ENCODE results near the gene ALDH4A1. TPM values are rescaled to one million over a fixed set of nuclear protein-coding genes. Genes with fewer than 3 reads are reported as not detected.

The ALDH4A1 gene
- total and polyA plus RNA-seq, 2 experiments from 2014 or later, result 11.3 to 33.8 TPM

DNA sequence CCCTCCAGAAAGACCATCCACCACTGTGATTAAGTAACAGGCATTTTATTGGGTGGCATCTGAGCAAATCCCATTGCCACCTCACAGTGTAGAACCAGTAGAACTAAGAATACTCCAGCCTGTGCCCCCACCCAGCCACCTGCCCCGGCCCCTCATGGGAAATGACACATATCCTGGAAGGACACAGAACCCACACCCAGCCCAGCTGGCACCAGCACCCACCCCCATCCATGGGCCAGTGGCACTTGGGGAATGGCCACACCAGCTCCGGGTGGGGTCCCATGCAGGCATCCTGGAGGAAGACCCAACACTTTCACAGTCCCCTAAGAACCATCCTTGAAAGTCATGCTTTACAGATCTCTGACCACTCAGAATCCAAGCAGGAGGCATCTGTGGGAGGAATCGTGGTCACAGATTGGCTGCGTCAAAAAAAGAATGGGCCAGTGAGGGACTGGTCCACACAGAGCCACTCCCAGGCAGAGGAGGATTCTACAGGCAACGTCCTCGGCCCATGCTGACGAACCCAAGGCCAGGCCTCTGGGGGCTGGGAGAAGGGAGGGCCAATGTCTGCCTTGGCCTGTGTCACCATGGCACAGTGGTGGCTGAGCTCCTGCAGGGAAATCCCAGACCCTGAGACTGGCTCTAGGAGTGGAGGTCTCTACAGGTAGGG is 30.8 kb downstream of the ALDH4A1 start (continued):
- TF ChIP-seq CTCF (conservative IDR thresholded peaks at IDR 0.05; ENCODE audit: low read depth in 2 of 2), result no peak
- TF ChIP-seq STAT1 (IDR thresholded peaks at IDR 0.05; ENCODE audit: unreplicated experiment), result no peak
- no peak for TF ChIP-seq CREB1 (CRISPR knock-in tag; IDR thresholded peaks at IDR 0.05; ENCODE audit: low read depth)

- ATAC-seq (no peak), DNase-seq (ENCODE audit: low spot score) (no peak)
- Histone ChIP-seq H3K79me2 (replicated peaks; ENCODE audit: insufficient read depth) (no peaks in the 10 kb centered on the region), H3K4me1 (ENCODE audit: insufficient read depth) (no peaks in the 10 kb centered on the region), H3K27me3 (ENCODE audit: insufficient read depth) (no peaks in the 10 kb centered on the region), H3K36me3 (ENCODE audit: insufficient read depth) (no peaks in the 10 kb centered on the region), H3K4me2 (no peak overlapping the region), H4K20me1 (replicated peaks; ENCODE audit: insufficient read depth) (no peaks in the 10 kb centered on the region; the same call in 1 of the 2 replicates), H3K27ac (ENCODE audit: low read depth) (no peak overlapping the region), H3K9me2 (ENCODE audit: insufficient read depth) (no peaks in the 10 kb centered on the region), H3K4me3 (no peak overlapping the region), H3F3A (replicated peaks; ENCODE audit: low read depth) (no peaks in the 10 kb centered on the region), H2AFZ (no peak overlapping the region)
- Mint-ChIP-seq H3K27me3 (ENCODE audit: insufficient read depth, low read depth, poor library complexity) (peaks cover 6% of the 10 kb centered on the region), H3K9me3 (no peaks in the 10 kb centered on the region), H3K4me1 (no peaks in the 10 kb centered on the region), H3K4me3 (no peak overlapping the region), H3K36me3 (ENCODE audit: low read depth) (no peaks in the 10 kb centered on the region; the same call in 2 of the 3 replicates), H3K27ac (no peak overlapping the region)
- no peak for TF ChIP-seq EZH2phosphoT487 (IDR thresholded peaks at IDR 0.05; ENCODE audit: unreplicated experiment)
- TF ChIP-seq STAT1 (IDR thresholded peaks at IDR 0.05; ENCODE audit: unreplicated experiment), result no peak
- TF ChIP-seq POLR2AphosphoS5 (IDR thresholded peaks at IDR 0.05; ENCODE audit: low read depth), result no peak
- no peak for TF ChIP-seq EZH2 (IDR thresholded peaks at IDR 0.05; ENCODE audit: low read depth, unreplicated experiment)
- TF ChIP-seq, protein P1, sequence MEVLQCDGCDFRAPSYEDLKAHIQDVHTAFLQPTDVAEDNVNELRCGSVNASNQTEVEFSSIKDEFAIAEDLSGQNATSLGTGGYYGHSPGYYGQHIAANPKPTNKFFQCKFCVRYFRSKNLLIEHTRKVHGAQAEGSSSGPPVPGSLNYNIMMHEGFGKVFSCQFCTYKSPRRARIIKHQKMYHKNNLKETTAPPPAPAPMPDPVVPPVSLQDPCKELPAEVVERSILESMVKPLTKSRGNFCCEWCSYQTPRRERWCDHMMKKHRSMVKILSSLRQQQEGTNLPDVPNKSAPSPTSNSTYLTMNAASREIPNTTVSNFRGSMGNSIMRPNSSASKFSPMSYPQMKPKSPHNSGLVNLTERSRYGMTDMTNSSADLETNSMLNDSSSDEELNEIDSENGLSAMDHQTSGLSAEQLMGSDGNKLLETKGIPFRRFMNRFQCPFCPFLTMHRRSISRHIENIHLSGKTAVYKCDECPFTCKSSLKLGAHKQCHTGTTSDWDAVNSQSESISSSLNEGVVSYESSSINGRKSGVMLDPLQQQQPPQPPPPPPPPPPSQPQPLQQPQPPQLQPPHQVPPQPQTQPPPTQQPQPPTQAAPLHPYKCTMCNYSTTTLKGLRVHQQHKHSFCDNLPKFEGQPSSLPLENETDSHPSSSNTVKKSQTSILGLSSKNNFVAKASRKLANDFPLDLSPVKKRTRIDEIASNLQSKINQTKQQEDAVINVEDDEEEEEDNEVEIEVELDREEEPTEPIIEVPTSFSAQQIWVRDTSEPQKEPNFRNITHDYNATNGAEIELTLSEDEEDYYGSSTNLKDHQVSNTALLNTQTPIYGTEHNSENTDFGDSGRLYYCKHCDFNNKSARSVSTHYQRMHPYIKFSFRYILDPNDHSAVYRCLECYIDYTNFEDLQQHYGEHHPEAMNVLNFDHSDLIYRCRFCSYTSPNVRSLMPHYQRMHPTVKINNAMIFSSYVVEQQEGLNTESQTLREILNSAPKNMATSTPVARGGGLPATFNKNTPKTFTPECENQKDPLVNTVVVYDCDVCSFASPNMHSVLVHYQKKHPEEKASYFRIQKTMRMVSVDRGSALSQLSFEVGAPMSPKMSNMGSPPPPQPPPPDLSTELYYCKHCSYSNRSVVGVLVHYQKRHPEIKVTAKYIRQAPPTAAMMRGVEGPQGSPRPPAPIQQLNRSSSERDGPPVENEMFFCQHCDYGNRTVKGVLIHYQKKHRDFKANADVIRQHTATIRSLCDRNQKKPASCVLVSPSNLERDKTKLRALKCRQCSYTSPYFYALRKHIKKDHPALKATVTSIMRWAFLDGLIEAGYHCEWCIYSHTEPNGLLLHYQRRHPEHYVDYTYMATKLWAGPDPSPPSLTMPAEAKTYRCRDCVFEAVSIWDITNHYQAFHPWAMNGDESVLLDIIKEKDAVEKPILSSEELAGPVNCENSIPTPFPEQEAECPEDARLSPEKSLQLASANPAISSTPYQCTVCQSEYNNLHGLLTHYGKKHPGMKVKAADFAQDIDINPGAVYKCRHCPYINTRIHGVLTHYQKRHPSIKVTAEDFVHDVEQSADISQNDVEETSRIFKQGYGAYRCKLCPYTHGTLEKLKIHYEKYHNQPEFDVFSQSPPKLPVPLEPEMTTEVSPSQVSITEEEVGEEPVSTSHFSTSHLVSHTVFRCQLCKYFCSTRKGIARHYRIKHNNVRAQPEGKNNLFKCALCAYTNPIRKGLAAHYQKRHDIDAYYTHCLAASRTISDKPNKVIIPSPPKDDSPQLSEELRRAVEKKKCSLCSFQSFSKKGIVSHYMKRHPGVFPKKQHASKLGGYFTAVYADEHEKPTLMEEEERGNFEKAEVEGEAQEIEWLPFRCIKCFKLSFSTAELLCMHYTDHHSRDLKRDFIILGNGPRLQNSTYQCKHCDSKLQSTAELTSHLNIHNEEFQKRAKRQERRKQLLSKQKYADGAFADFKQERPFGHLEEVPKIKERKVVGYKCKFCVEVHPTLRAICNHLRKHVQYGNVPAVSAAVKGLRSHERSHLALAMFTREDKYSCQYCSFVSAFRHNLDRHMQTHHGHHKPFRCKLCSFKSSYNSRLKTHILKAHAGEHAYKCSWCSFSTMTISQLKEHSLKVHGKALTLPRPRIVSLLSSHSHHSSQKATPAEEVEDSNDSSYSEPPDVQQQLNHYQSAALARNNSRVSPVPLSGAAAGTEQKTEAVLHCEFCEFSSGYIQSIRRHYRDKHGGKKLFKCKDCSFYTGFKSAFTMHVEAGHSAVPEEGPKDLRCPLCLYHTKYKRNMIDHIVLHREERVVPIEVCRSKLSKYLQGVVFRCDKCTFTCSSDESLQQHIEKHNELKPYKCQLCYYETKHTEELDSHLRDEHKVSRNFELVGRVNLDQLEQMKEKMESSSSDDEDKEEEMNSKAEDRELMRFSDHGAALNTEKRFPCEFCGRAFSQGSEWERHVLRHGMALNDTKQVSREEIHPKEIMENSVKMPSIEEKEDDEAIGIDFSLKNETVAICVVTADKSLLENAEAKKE (CRISPR knock-in tag; IDR thresholded peaks at IDR 0.05), result no peak
- no peak for TF ChIP-seq REST (IDR thresholded peaks at IDR 0.05; ENCODE audit: unreplicated experiment)
- no peak for TF ChIP-seq ZNF114 (CRISPR knock-in tag; IDR thresholded peaks at IDR 0.05)
- no peak for TF ChIP-seq NANOG (IDR thresholded peaks at IDR 0.05; ENCODE audit: borderline replicate concordance)
- TF ChIP-seq, protein P2, sequence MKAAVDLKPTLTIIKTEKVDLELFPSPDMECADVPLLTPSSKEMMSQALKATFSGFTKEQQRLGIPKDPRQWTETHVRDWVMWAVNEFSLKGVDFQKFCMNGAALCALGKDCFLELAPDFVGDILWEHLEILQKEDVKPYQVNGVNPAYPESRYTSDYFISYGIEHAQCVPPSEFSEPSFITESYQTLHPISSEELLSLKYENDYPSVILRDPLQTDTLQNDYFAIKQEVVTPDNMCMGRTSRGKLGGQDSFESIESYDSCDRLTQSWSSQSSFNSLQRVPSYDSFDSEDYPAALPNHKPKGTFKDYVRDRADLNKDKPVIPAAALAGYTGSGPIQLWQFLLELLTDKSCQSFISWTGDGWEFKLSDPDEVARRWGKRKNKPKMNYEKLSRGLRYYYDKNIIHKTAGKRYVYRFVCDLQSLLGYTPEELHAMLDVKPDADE (IDR thresholded peaks at IDR 0.05), result no peak
- TF ChIP-seq ZNF331 (CRISPR knock-in tag; IDR thresholded peaks at IDR 0.05; ENCODE audit: low read depth), result no peak
- no peak for TF ChIP-seq JUNB (IDR thresholded peaks at IDR 0.05; ENCODE audit: unreplicated experiment)
- no peak for TF ChIP-seq CREB1 (CRISPR knock-in tag; IDR thresholded peaks at IDR 0.05; ENCODE audit: low read depth)
These were observed 31.4 kb downstream of the ALDH4A1 start for GRCh38 chr1:18870957-18871356.
